GM12878 (cell line): ENCODE results near the gene ZFTA. TPM values are rescaled to one million over a fixed set of nuclear protein-coding genes. Genes with fewer than 3 reads are reported as not detected.

Source experiments
- BCL11A ChIP-seq: IDR thresholded peaks from 2 replicates; pipeline ENCODE4 v1.6.1; 2011; ENCODE audit warnings: low read depth, low read length
- CREB1 ChIP-seq: IDR thresholded peaks from 2 replicates; pipeline ENCODE4 v1.6.1; 2012; ENCODE audit warnings: low read depth, mild to moderate bottlenecking, inconsistent platforms
- FOS ChIP-seq: IDR thresholded peaks from 3 replicates; pipeline ENCODE4 v1.6.1; 2011; ENCODE audit warnings: borderline replicate concordance; ENCODE audit not compliant: insufficient read length; ENCODE audit errors: extremely low read depth
- HCFC1 ChIP-seq: fragments of 150-350 bp; IDR thresholded peaks from 2 replicates; pipeline ENCODE4 v1.6.1; 2014; ENCODE audit warnings: low read length
- HDGF ChIP-seq: fragments of 450-650 bp; IDR thresholded peaks from 2 replicates; pipeline ENCODE4 v1.6.1; 2016; ENCODE audit warnings: antibody characterized with exemption
- MEF2A ChIP-seq: IDR thresholded peaks from 2 replicates; pipeline ENCODE4 v1.6.1; 2011; ENCODE audit warnings: low read depth, mild to moderate bottlenecking, low read length, moderate library complexity; ENCODE audit not compliant: insufficient read depth
- MXI1 ChIP-seq: fragments of 150-350 bp; IDR thresholded peaks from 2 replicates; pipeline ENCODE4 v1.6.1; 2011; ENCODE audit warnings: low read depth, mild to moderate bottlenecking, inconsistent platforms, low read length, improper control_type of control experiment
- MYC ChIP-seq: IDR thresholded peaks from 2 replicates; pipeline ENCODE4 v1.6.1; 2011; ENCODE audit warnings: mild to moderate bottlenecking, low read length, moderate library complexity, inconsistent platforms; ENCODE audit not compliant: insufficient read depth, insufficient replicate concordance, insufficient read length, severe bottlenecking
- NR2C2 ChIP-seq: IDR thresholded peaks from 2 replicates; pipeline ENCODE4 v1.6.1; 2011; ENCODE audit warnings: borderline replicate concordance, low read depth; ENCODE audit not compliant: control insufficient read depth, insufficient read length
- NR2F1 ChIP-seq: fragments of 450-650 bp; conservative IDR thresholded peaks from 2 replicates; pipeline ENCODE4 v1.6.1; 2017; ENCODE audit warnings: mild to moderate bottlenecking
- PAX8 ChIP-seq: fragments of 450-650 bp; IDR thresholded peaks from 2 replicates; pipeline ENCODE4 v1.6.1; 2017; ENCODE audit warnings: mild to moderate bottlenecking, moderate library complexity
- TARDBP ChIP-seq: IDR thresholded peaks from 2 replicates; pipeline ENCODE4 v1.6.1; 2016; ENCODE audit warnings: borderline replicate concordance
- ZBED1 ChIP-seq: IDR thresholded peaks from 2 replicates; pipeline ENCODE4 v1.6.1; 2016; ENCODE audit warnings: borderline replicate concordance
- ZZZ3 ChIP-seq: IDR thresholded peaks from 2 replicates; pipeline ENCODE4 v1.6.1; 2011; ENCODE audit warnings: low read depth; ENCODE audit not compliant: control insufficient read depth, insufficient read length
- polyA plus RNA-seq, 11 experiments: library from polyadenylated mRNA; depleted of rRNA in 4 of 11; unstranded in 6 of 11; stranded (reverse) in 5 of 11; fragments of >200 nt; fragmentation: Nextera tagmentation in 4 of 11; fragmentation: Illumina TruSeq in 1 of 11; extraction: Ambion mirVana in 4 of 11; extraction: Trizol in 1 of 11; gene quantifications; 1 replicate in 1 of 11; 2 replicates in 10 of 11; pipeline versions ENCODE4 v1.2.1 to v1.2.3, GENCODE V29; 2011 to 2016; ENCODE audit warnings: inconsistent platforms in 2 of 11, missing spikeins in 2 of 11, low read depth in 1 of 11
- total RNA-seq, 4 experiments: library from RNA; depleted of rRNA in 3 of 4; stranded (reverse); fragments of >200 nt in 3 of 4; fragmentation: Illumina TruSeq in 1 of 4; extraction: Trizol in 1 of 4; gene quantifications; 2 replicates each; pipeline versions ENCODE4 v1.2.1 to v1.2.3, GENCODE V29; 2013 to 2021
- TF ChIP-seq, protein P1 (sequence below): IDR thresholded peaks from 2 replicates; pipeline ENCODE4 v1.6.1; 2011; ENCODE audit warnings: borderline replicate concordance, low read depth, mild to moderate bottlenecking, moderate library complexity, low read length; ENCODE audit not compliant: insufficient read depth, poor library complexity, severe bottlenecking
- TF ChIP-seq, protein P2 (sequence below): fragments of 450-650 bp; formaldehyde crosslinking; IDR thresholded peaks from 2 replicates; pipeline ENCODE4 v1.5.0; 2022; ENCODE audit warnings: mild to moderate bottlenecking, missing genetic modification characterization
- TF ChIP-seq, protein P3 (sequence below): IDR thresholded peaks from 2 replicates; pipeline ENCODE4 v1.6.1; 2011; ENCODE audit warnings: borderline replicate concordance, low read depth, mild to moderate bottlenecking, moderate library complexity, mixed read lengths, low read length; ENCODE audit not compliant: insufficient read depth; ENCODE audit errors: extremely low read length
- TF ChIP-seq, protein P4 (sequence below): fragments of 450-650 bp; IDR thresholded peaks from 2 replicates; pipeline ENCODE4 v1.6.1; 2017; ENCODE audit warnings: mild to moderate bottlenecking, moderate library complexity
- TF ChIP-seq, protein P5 (sequence below): IDR thresholded peaks from 2 replicates; pipeline ENCODE4 v1.6.1; 2011; ENCODE audit warnings: low read depth, mild to moderate bottlenecking, low read length, moderate library complexity, borderline replicate concordance; ENCODE audit errors: extremely low read depth

Gene ZFTA
- total and polyA plus RNA-seq, 10 of the 15 experiments (the other 5 are each of a cell fraction or from before 2014, with no cell fraction given): 0.39 to 7.9 (median 2.2) TPM

DNA sequence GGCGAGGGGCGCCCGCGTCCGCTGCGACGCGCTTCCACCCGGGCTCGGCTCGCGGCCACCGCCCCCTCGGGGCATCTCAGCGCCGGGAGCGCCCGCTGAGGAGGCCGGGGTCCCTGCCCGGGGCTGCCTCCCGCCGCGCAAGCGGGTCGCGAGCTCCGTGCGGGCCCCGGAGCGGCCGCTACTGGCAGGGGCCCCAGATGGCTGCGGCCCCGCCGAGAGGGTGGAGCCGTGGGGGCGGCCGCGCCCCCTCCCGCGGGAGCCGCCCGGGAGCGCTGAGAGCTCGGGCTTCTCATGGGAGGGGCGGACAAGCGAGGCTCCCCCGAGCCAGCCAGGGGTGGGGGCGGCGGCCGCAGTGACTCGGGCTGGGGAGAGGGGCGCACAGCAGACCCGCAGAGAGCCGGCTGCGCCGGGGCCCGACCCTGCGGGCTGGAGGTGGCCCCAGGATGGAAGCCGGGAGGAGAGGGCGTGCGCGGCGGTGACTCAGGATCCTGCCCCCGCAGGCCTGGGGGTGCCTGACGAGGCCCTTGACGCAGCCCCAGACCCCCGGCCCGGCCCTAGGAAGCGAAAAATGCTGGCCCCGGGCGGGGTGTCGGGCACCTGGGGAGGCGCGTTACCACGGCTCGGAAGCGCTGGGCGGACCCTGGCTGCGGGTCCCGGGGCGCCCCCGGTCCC lies 603 bp upstream of the ZFTA start (continued):
- TF ChIP-seq FOS (no peak), NR2C2 (no peak), MXI1 (no peak), BCL11A (no peak), ZZZ3 (no peak), MEF2A (no peak), TARDBP (no peak), ZBED1 (no peak), PAX8 (no peak), HDGF (no peak), NR2F1 (peak; percentile 79), MYC (no peak), CREB1 (no peak), HCFC1 (no peak)
- TF ChIP-seq, protein P1, sequence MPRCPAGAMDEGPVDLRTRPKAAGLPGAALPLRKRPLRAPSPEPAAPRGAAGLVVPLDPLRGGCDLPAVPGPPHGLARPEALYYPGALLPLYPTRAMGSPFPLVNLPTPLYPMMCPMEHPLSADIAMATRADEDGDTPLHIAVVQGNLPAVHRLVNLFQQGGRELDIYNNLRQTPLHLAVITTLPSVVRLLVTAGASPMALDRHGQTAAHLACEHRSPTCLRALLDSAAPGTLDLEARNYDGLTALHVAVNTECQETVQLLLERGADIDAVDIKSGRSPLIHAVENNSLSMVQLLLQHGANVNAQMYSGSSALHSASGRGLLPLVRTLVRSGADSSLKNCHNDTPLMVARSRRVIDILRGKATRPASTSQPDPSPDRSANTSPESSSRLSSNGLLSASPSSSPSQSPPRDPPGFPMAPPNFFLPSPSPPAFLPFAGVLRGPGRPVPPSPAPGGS: no peak
- TF ChIP-seq, protein P2, sequence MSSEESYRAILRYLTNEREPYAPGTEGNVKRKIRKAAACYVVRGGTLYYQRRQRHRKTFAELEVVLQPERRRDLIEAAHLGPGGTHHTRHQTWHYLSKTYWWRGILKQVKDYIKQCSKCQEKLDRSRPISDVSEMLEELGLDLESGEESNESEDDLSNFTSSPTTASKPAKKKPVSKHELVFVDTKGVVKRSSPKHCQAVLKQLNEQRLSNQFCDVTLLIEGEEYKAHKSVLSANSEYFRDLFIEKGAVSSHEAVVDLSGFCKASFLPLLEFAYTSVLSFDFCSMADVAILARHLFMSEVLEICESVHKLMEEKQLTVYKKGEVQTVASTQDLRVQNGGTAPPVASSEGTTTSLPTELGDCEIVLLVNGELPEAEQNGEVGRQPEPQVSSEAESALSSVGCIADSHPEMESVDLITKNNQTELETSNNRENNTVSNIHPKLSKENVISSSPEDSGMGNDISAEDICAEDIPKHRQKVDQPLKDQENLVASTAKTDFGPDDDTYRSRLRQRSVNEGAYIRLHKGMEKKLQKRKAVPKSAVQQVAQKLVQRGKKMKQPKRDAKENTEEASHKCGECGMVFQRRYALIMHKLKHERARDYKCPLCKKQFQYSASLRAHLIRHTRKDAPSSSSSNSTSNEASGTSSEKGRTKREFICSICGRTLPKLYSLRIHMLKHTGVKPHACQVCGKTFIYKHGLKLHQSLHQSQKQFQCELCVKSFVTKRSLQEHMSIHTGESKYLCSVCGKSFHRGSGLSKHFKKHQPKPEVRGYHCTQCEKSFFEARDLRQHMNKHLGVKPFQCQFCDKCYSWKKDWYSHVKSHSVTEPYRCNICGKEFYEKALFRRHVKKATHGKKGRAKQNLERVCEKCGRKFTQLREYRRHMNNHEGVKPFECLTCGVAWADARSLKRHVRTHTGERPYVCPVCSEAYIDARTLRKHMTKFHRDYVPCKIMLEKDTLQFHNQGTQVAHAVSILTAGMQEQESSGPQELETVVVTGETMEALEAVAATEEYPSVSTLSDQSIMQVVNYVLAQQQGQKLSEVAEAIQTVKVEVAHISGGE (CRISPR knock-in tag): no peak
- TF ChIP-seq, protein P3, sequence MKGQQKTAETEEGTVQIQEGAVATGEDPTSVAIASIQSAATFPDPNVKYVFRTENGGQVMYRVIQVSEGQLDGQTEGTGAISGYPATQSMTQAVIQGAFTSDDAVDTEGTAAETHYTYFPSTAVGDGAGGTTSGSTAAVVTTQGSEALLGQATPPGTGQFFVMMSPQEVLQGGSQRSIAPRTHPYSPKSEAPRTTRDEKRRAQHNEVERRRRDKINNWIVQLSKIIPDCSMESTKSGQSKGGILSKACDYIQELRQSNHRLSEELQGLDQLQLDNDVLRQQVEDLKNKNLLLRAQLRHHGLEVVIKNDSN: no peak
- TF ChIP-seq, protein P4, sequence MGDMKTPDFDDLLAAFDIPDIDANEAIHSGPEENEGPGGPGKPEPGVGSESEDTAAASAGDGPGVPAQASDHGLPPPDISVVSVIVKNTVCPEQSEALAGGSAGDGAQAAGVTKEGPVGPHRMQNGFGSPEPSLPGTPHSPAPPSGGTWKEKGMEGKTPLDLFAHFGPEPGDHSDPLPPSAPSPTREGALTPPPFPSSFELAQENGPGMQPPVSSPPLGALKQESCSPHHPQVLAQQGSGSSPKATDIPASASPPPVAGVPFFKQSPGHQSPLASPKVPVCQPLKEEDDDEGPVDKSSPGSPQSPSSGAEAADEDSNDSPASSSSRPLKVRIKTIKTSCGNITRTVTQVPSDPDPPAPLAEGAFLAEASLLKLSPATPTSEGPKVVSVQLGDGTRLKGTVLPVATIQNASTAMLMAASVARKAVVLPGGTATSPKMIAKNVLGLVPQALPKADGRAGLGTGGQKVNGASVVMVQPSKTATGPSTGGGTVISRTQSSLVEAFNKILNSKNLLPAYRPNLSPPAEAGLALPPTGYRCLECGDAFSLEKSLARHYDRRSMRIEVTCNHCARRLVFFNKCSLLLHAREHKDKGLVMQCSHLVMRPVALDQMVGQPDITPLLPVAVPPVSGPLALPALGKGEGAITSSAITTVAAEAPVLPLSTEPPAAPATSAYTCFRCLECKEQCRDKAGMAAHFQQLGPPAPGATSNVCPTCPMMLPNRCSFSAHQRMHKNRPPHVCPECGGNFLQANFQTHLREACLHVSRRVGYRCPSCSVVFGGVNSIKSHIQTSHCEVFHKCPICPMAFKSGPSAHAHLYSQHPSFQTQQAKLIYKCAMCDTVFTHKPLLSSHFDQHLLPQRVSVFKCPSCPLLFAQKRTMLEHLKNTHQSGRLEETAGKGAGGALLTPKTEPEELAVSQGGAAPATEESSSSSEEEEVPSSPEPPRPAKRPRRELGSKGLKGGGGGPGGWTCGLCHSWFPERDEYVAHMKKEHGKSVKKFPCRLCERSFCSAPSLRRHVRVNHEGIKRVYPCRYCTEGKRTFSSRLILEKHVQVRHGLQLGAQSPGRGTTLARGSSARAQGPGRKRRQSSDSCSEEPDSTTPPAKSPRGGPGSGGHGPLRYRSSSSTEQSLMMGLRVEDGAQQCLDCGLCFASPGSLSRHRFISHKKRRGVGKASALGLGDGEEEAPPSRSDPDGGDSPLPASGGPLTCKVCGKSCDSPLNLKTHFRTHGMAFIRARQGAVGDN: 0 out of 2 replicates have a peak, but pooled peaks have one; percentile 48
- TF ChIP-seq, protein P5, sequence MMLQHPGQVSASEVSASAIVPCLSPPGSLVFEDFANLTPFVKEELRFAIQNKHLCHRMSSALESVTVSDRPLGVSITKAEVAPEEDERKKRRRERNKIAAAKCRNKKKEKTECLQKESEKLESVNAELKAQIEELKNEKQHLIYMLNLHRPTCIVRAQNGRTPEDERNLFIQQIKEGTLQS: no peak
